Large intestine (tissue), 3 donors: Measurements from ENCODE around the gene SMG1. TPM values are rescaled to one million over a fixed set of nuclear protein-coding genes. Genes with fewer than 3 reads are reported as not detected.
A peak's percentile ranks its signal among the peaks of the same experiment; 100 is the strongest.
"Not testable (repeated sequence)": the region's sequence is repeated elsewhere in the genome, so short reads cannot be mapped to it uniquely, and the experiment has no call there.

Experiments used
- DNase-seq, 2 donors: peaks; one replicate each; pipeline versions ENCODE4 v3.0.0 to v3.0.0-alpha.2; 2013
- H3K27ac ChIP-seq: one replicate; pipeline ENCODE4 v1.5.1; 2013; ENCODE audit warnings: low read length
- H3K27me3 ChIP-seq: 2 replicates; pipeline ENCODE4 v1.6.1; 2013; ENCODE audit warnings: low read length; ENCODE audit not compliant: control insufficient read depth, insufficient read depth
- H3K36me3 ChIP-seq: 2 replicates; pipeline ENCODE4 v1.6.1; 2013; ENCODE audit warnings: low read length; ENCODE audit not compliant: control insufficient read depth, insufficient read depth
- H3K4me1 ChIP-seq: one replicate; pipeline ENCODE4 v1.6.1; 2013; ENCODE audit warnings: low read length; ENCODE audit not compliant: control insufficient read depth, insufficient read depth
- H3K4me3 ChIP-seq: one replicate; pipeline ENCODE4 v1.5.1; 2013; ENCODE audit warnings: low read length
- H3K9me3 ChIP-seq: one replicate; pipeline ENCODE4 v1.6.1; 2013; ENCODE audit warnings: mild to moderate bottlenecking, low read depth, low read length, moderate library complexity; ENCODE audit not compliant: control insufficient read depth
- WGBS: methylation state at CpG from one replicate; pipeline ENCODE4 v1.1.5; 2013; ENCODE audit warnings: low lambda C conversion rate; ENCODE audit not compliant: insufficient coverage; 5-methylcytosine and 5-hydroxymethylcytosine counted together
- polyA plus RNA-seq: library from polyadenylated mRNA; unstranded; fragments of 120-200 nt; gene quantifications from one replicate; pipeline ENCODE4 v1.2.1, GENCODE V29; 2013

SMG1 gene
- polyA plus RNA-seq, 1 donor = 41.5 TPM

GRCh38 chr16:18955874-18956580 is 29.8 kb upstream of the SMG1 start:
- not testable (repeated sequence) for H3K36me3 ChIP-seq, H3K4me1 ChIP-seq, H3K27ac ChIP-seq, DNase-seq, H3K27me3 ChIP-seq, H3K9me3 ChIP-seq
- H3K4me3 ChIP-seq = peak overlapping the region; percentile 6
- WGBS = 50% methylated on average over 2 of the region's 21 CpGs

- H3K27ac ChIP-seq = no peak overlapping the region
- no peaks in the 10 kb centered on the region for H3K36me3 ChIP-seq
- H3K27me3 ChIP-seq = no peaks in the 10 kb centered on the region
- H3K4me3 ChIP-seq = no peak overlapping the region
- no peak for DNase-seq
- no peaks in the 10 kb centered on the region for H3K4me1 ChIP-seq
- H3K9me3 ChIP-seq = no peaks in the 10 kb centered on the region
Observed at GRCh38 chr16:18953547-18953946, 27.3 kb upstream of the SMG1 start.

GRCh38 chr16:18950469-18951185 is 24.4 kb upstream of the SMG1 start:
- WGBS = 100% methylated on average over 2 of the region's 11 CpGs
- H3K27ac ChIP-seq = no peak overlapping the region

GRCh38 chr16:18948372-18949020 is 22.3 kb upstream of the SMG1 start:
- no peaks in the 10 kb centered on the region for H3K36me3 ChIP-seq
- H3K27ac ChIP-seq = no peak overlapping the region
- no peaks in the 10 kb centered on the region for H3K4me1 ChIP-seq
- no peak overlapping the region for H3K4me3 ChIP-seq
- no peaks in the 10 kb centered on the region for H3K9me3 ChIP-seq
- DNase-seq = no peak
- no peaks in the 10 kb centered on the region for H3K27me3 ChIP-seq
- WGBS = 90% methylated on average over 2 of the region's 9 CpGs

More at GRCh38 chr16:18950469-18951185, 24.4 kb upstream of the SMG1 start:
- Histone ChIP-seq H3K4me1 (no peaks in the 10 kb centered on the region), H3K36me3 (no peaks in the 10 kb centered on the region), H3K9me3 (no peaks in the 10 kb centered on the region), H3K27me3 (no peaks in the 10 kb centered on the region), H3K4me3 (no peak overlapping the region)
- no peak for DNase-seq

GRCh38 chr16:18945233-18945632 is 19.0 kb upstream of the SMG1 start:
- no peak for DNase-seq
- no peaks in the 10 kb centered on the region for H3K36me3 ChIP-seq
- no peaks in the 10 kb centered on the region for H3K4me1 ChIP-seq
- 100% methylated on average over 2 of the region's 7 CpGs for WGBS
- H3K9me3 ChIP-seq = no peaks in the 10 kb centered on the region
- H3K27me3 ChIP-seq = no peaks in the 10 kb centered on the region
- H3K4me3 ChIP-seq = no peak overlapping the region
- H3K27ac ChIP-seq = no peak overlapping the region

GRCh38 chr16:18943414-18943813 is 17.2 kb upstream of the SMG1 start:
- Histone ChIP-seq H3K36me3 (no peaks in the 10 kb centered on the region), H3K9me3 (no peaks in the 10 kb centered on the region), H3K4me3 (no peak overlapping the region), H3K27me3 (no peaks in the 10 kb centered on the region), H3K4me1 (no peaks in the 10 kb centered on the region), H3K27ac (no peak overlapping the region)
- no peak for DNase-seq
- WGBS = no CpG with 5 or more reads among the region's 7 CpGs

GRCh38 chr16:18942061-18942460 is 15.9 kb upstream of the SMG1 start:
- no peak overlapping the region for H3K4me3 ChIP-seq
- no peaks in the 10 kb centered on the region for H3K9me3 ChIP-seq
- WGBS = no CpG with 5 or more reads among the region's 1 CpG
- peaks cover 1% of the 10 kb centered on the region for H3K4me1 ChIP-seq
- no peaks in the 10 kb centered on the region for H3K36me3 ChIP-seq
- no peak overlapping the region for H3K27ac ChIP-seq
- H3K27me3 ChIP-seq = no peaks in the 10 kb centered on the region
- no peak for DNase-seq

GRCh38 chr16:18941471-18941870 is 15.3 kb upstream of the SMG1 start:
- no peaks in the 10 kb centered on the region for H3K9me3 ChIP-seq

GRCh38 chr16:18938986-18939385 is 12.8 kb upstream of the SMG1 start:
- no peak overlapping the region for H3K27ac ChIP-seq
- WGBS = no CpG with 5 or more reads among the region's 9 CpGs

More at GRCh38 chr16:18941471-18941870, 15.3 kb upstream of the SMG1 start:
- no peak overlapping the region for H3K27ac ChIP-seq
- peaks cover 7% of the 10 kb centered on the region for H3K4me1 ChIP-seq
- no peaks in the 10 kb centered on the region for H3K27me3 ChIP-seq
- H3K36me3 ChIP-seq = no peaks in the 10 kb centered on the region
- no peak for DNase-seq
- no peak overlapping the region for H3K4me3 ChIP-seq

GRCh38 chr16:18937390-18937789 is 11.2 kb upstream of the SMG1 start:
- H3K36me3 ChIP-seq = no peaks in the 10 kb centered on the region
- no peaks in the 10 kb centered on the region for H3K9me3 ChIP-seq
- H3K27me3 ChIP-seq = no peaks in the 10 kb centered on the region
- DNase-seq = no peak
- H3K4me3 ChIP-seq = no peak overlapping the region
- H3K4me1 ChIP-seq = peaks cover 7% of the 10 kb centered on the region
- H3K27ac ChIP-seq = peak overlapping the region; percentile 32

More at GRCh38 chr16:18938986-18939385, 12.8 kb upstream of the SMG1 start:
- Histone ChIP-seq H3K36me3 (no peaks in the 10 kb centered on the region), H3K9me3 (no peaks in the 10 kb centered on the region), H3K4me1 (peaks cover 7% of the 10 kb centered on the region), H3K4me3 (no peak overlapping the region), H3K27me3 (no peaks in the 10 kb centered on the region)
- no peak for DNase-seq
